ENCODE results near the gene STARD3NL.
"Not testable (repeated sequence)": the region's sequence is repeated elsewhere in the genome, so short reads cannot be mapped to it uniquely, and the experiment has no call there.

The STARD3NL gene

GRCh38 chr7:38220452-38220851, 42.4 kb downstream of the STARD3NL start:
- in situ Hi-C loops (cut with MboI; ENCODE audit: low sequenced_read_pairs) = no loop called here

GRCh38 chr7:38222481-38223096, 44.5 kb downstream of the STARD3NL start:
- in situ Hi-C loops (cut with MboI; ENCODE audit: low sequenced_read_pairs) = no loop called here

- in situ Hi-C loops (cut with MboI; ENCODE audit: low sequenced_read_pairs) = no loop called here
These were observed 45.3 kb downstream of the STARD3NL start for GRCh38 chr7:38223306-38223705.

GRCh38 chr7:38224392-38224791, 46.3 kb downstream of the STARD3NL start:
- in situ Hi-C loops (cut with MboI; ENCODE audit: low sequenced_read_pairs) = no loop called here

- in situ Hi-C loops (cut with MboI; ENCODE audit: low sequenced_read_pairs) = no loop called here
These were observed 51.3 kb downstream of the STARD3NL start for GRCh38 chr7:38229386-38229785.

- in situ Hi-C loops (cut with MboI; ENCODE audit: low sequenced_read_pairs) = no loop called here
These were observed 52.0 kb downstream of the STARD3NL start for GRCh38 chr7:38229884-38230642.

GRCh38 chr7:38232502-38233366, 54.7 kb downstream of the STARD3NL start:
- in situ Hi-C loops (cut with MboI; ENCODE audit: low sequenced_read_pairs) = no loop called here

- in situ Hi-C loops (cut with MboI; ENCODE audit: low sequenced_read_pairs) = not testable (repeated sequence)
These were observed 56.7 kb downstream of the STARD3NL start for GRCh38 chr7:38234759-38235158.

GRCh38 chr7:38235606-38236005, 57.6 kb downstream of the STARD3NL start:
- in situ Hi-C loops (cut with MboI; ENCODE audit: low sequenced_read_pairs) = no loop called here

GRCh38 chr7:38239129-38239528, 61.1 kb downstream of the STARD3NL start:
- in situ Hi-C loops (cut with MboI; ENCODE audit: low sequenced_read_pairs) = not testable (repeated sequence)

GRCh38 chr7:38241071-38241470, 63.0 kb downstream of the STARD3NL start:
- in situ Hi-C loops (cut with MboI; ENCODE audit: low sequenced_read_pairs) = no loop called here

- in situ Hi-C loops (cut with MboI; ENCODE audit: low sequenced_read_pairs) = no loop called here
These were observed 64.8 kb downstream of the STARD3NL start for GRCh38 chr7:38242814-38243213.

- in situ Hi-C loops (cut with MboI; ENCODE audit: low sequenced_read_pairs) = not testable (repeated sequence)
These were observed 65.3 kb downstream of the STARD3NL start for GRCh38 chr7:38243345-38243744.

- in situ Hi-C loops (cut with MboI; ENCODE audit: low sequenced_read_pairs) = no loop called here
These were observed 66.5 kb downstream of the STARD3NL start for GRCh38 chr7:38244516-38244915.

GRCh38 chr7:38245409-38245977, 67.4 kb downstream of the STARD3NL start:
- in situ Hi-C loops (cut with MboI; ENCODE audit: low sequenced_read_pairs) = no loop called here

GRCh38 chr7:38248069-38248567, 70.1 kb downstream of the STARD3NL start:
- in situ Hi-C loops (cut with MboI; ENCODE audit: low sequenced_read_pairs) = no loop called here

GRCh38 chr7:38249849-38250248, 71.8 kb downstream of the STARD3NL start:
- in situ Hi-C loops (cut with MboI; ENCODE audit: low sequenced_read_pairs) = not testable (repeated sequence)

GRCh38 chr7:38257350-38257677, 79.3 kb downstream of the STARD3NL start:
- in situ Hi-C loops (cut with MboI; ENCODE audit: low sequenced_read_pairs) = no loop called here

- in situ Hi-C loops (cut with MboI; ENCODE audit: low sequenced_read_pairs) = not testable (repeated sequence)
These were observed 81.1 kb downstream of the STARD3NL start for GRCh38 chr7:38259157-38259556.

GRCh38 chr7:38261601-38262000, 83.6 kb downstream of the STARD3NL start:
- in situ Hi-C loops (cut with MboI; ENCODE audit: low sequenced_read_pairs) = not testable (repeated sequence)

GRCh38 chr7:38262026-38262425, 84.0 kb downstream of the STARD3NL start:
- in situ Hi-C loops (cut with MboI; ENCODE audit: low sequenced_read_pairs) = not testable (repeated sequence)

All from hTERT RPE-1 (cell line).